SK-N-MC (cell line): ENCODE results near the gene KNCN.

Source experiments
- EZH2 ChIP-seq: fragments of 200-600 bp; sonication (generic); IDR thresholded peaks from one replicate; pipeline ENCODE4 v1.6.1; 2017; ENCODE audit warnings: antibody characterized with exemption
- POLR2AphosphoS5 ChIP-seq: IDR thresholded peaks from 2 replicates; pipeline ENCODE4 v1.6.1; 2012; ENCODE audit warnings: mild to moderate bottlenecking, low read depth, low read length, borderline replicate concordance

GRCh38 chr1:46536527-46536926, 14.9 kb downstream of the KNCN start:
- TF ChIP-seq POLR2AphosphoS5 (no peak), EZH2 (no peak)
